Measurements from ENCODE around the gene PLEKHH1.

PLEKHH1 gene

GRCh38 chr14:67512463-67513310 is 20.4 kb upstream of the PLEKHH1 start:
- no peak for DNase-seq

- DNase-seq = no peak
Observed at GRCh38 chr14:67513631-67514108, 19.4 kb upstream of the PLEKHH1 start.

DNA sequence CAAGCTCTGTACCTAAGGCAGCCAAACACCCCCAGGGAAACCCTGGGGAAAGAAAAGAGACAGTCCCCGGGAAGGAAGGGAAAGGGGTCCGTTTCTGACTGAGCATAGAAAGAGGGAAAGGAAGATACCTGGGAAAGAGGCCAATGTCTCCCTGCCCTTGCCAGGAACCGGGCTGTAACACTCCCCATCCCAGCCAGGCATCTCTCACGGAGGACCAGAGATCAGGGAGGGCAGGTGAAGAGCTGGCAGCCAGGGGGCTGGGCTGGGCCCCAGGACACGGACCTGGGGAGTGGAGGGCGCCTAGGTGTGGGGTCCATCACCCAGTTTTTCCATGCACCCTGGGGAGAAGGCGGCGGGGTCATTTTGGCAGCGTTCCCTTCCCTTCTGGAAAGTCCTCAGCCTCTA is 18.9 kb upstream of the PLEKHH1 start:
- no peak for DNase-seq

DNA sequence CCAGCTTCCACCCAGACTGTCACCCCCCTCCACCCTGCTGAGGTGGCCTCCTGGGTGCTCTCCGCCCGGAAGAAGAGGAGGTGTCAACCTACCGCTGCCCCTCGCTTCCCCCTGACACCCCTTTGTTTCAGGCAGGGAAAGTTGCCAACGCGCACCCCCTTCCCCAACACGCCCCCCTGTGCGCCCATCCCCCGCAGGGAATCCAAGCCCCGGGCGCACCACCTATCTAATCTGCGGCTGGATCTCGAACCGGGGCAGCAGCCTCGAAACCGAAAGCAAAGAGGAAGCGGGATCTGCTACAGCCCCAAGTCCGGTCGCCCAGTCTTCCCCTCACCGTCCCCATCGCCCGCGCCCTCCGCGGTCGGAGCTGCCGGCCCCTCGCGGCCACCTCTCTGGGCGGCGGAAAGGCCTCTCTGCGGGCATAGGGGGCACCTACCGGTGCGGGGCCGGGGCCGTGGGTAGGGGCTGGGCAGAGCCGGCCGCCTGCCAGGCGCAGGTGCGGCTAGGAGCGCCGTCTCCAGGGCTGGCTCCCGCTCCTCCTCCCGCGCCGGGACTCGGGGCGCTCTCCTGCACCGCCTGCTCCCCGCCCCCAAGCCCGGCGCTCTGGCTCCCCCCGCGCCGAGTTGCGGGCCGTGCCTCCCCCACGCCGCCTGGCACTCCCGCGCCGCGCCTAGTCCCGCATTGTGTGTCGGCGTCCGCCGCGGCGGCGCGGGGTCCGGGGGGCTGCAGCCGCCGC is 18.3 kb upstream of the PLEKHH1 start:
- peak; percentile 31 for DNase-seq

DNA sequence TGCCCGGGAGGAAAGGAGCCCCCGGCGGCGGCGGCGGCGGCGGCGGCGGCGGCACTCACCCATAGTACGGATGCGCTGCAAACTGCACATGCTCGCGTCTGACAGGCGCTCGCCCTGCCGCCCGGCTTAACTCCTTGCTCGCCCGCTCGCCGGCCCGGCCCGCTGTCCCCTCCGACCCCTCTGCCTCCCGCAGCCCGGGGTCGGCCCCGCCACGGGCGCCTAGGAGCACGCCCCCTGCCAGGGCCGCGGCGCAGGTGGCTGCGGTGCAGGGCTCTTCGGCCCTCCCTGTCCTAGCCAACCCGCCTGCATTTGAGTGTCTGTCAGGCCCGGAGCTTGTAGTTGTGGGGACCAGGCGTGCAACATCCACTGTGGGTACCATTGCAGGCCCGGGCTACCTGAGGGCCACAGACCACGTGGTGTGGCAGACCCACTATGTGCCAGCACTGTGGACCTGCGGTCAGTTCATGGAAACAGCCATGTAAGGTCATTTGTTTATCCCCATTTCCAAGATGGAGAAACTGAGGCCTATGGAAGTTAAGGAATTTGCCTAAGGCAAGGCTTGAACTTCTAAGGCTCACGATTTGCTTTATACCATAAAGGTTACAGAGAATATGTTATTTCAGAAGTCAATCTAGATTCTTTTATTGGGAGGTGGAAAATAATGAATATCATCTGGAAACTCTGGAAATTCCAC is 17.6 kb upstream of the PLEKHH1 start:
- DNase-seq = peak; percentile 35

GRCh38 chr14:67516676-67517075 is 16.4 kb upstream of the PLEKHH1 start:
- no peak for DNase-seq

DNA sequence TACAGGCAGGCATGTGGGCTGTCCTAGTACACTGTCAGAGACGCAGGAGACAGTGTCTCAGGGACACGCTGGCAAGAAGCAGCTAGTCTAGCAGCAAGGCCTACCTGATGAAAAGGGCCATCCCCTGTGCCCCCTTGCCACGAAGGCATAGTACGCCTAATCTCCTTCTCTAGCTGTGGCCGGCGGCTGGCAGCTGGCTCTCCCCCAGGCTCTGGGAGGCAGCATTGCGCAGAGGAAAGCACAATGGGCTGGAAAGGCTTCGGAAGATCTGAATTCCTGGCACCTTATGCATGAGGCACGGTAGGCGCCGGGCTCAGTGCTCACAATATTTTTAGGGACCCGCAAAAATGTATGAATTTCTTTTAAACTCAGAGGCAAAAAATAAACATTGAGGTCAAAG is 16.0 kb upstream of the PLEKHH1 start:
- peak; percentile 51 for DNase-seq

DNA sequence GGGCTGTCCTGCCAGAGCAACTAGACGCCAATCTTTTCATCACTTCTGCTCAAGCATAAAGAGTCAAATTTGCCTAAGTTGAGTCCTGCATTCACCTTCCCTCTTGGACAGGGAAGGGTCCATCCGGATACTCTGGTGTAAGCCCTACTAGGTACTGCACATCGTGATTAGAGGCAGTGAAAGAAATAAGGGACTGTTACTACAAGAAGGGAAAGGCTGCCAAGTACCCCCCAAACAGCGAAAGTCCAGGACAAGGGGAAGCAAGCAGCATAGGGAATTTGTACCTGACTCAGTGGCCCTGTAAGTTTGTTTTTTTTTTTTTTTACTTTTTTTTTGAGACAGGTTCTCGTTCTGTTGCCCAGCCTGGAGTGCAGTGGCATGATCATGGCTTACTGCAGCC is 13.7 kb upstream of the PLEKHH1 start:
- DNase-seq = no peak

GRCh38 chr14:67520482-67520881 is 12.6 kb upstream of the PLEKHH1 start:
- no peak for DNase-seq

DNA sequence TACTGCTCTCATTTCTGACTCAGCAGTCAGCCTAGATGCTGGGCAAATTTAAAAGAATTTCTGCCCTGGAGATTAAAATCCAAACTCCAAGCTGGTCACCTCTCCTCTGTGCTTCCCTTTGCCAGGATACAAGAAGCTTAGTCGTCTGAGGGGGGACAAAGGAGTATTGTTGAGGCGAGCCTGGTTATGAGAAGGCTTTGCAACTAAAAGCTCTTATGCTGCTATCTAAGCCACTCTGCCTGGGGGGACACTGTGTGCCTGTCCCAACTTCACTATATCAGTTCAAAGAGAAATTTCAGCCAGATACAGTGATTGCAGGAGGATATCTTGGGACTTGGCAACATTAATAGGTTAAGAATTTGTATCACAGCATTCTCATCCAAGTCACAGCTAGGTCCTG is 10.8 kb upstream of the PLEKHH1 start:
- no peak for DNase-seq

DNA sequence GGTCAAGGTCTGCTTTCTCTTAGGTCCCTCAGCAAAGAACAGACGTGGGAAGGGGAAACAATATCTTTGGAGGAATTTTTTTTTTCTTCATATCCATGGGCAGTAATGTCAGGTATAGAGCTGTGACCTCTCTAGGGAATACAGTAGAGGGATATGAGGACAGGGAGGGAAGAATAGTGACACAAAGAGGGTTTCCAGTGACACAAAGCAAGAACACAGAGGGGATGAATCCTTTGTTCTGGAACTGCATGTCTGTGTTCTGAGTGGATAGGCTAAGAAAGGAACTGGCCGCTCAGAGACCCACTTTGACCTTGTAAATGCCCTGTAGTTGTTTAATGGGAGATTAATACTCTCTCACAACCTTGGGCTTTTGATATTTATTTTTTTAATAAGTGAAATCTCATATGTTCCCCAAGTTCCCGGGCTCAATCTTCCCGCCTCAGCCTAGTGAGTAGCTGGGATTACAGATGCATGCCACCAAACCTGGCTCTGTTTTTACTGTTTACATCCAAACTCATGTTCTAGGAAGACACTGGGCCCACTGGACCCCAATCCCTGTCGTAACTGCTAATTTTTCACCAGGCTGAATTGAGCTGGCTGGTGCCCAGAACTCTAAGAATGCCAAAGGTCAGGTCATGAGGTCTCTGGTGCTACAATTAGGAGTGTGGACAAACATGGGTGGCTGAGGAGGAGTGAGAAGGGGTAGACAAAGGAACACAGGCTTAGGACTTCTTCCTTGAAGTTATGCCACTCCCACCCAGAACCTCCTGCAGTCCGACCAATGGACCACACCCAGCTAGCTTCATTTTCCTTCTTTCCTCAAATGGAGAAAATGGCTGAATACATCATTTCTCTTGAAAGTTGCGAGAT is 9.1 kb upstream of the PLEKHH1 start:
- no peak for DNase-seq

DNA sequence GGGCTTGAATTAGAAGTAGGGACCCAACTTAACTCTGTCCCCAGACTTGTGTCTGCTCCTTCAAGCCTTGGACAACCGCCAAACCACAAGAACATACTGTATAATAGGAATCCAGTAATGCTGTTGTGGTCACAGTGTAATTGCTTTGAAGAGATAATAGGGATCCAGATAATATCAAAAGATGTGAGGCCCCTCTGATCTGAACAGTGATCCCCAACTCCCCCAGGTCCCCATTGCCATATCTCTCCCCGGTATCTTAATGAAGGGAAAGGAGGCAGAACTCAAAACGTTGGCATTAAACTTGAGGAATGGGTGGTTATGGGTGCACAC is 8.5 kb upstream of the PLEKHH1 start:
- DNase-seq = no peak

DNA sequence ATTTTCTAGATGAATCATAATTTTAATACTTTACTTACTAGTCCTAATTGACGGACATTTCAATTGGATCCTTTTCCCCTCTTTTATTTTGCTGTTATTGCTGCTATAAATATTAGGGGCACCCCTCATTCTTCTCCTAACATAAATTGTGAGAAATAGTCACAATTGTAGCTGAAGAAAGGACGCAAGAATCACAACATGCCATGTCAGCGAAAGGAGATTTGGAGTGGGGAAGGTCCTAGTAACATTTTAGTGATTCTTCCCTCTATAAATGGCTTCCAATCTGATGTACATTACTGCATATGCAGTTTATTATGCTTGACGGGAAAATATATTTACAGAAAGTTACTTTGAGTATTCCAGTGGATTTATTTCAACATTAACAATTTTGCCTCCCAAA is 7.7 kb upstream of the PLEKHH1 start:
- DNase-seq = no peak

DNA sequence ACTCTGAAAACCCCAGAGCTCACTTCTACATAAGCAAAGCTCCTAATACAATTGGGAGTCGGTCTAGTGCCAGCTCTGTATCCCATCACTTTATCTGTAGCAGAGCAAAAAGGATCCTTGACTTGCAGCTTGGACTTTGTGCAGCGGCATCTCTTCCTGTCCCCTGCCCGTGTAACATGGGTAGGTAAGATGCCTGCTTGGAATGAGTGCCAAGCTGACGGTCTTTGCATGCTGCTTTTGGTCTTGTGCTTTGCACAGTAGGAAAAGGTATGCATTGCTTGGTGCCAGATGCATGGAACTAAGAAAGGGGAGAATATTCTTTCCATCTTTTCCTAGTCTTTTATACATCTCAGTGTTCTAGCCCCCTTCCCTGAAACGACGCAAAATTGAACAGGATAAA is 6.9 kb upstream of the PLEKHH1 start:
- DNase-seq = no peak

- peak; percentile 78 for DNase-seq
Observed at GRCh38 chr14:67526676-67527459, 6.2 kb upstream of the PLEKHH1 start.

- no peak for DNase-seq
Observed at GRCh38 chr14:67527756-67528155, 5.3 kb upstream of the PLEKHH1 start.

DNA sequence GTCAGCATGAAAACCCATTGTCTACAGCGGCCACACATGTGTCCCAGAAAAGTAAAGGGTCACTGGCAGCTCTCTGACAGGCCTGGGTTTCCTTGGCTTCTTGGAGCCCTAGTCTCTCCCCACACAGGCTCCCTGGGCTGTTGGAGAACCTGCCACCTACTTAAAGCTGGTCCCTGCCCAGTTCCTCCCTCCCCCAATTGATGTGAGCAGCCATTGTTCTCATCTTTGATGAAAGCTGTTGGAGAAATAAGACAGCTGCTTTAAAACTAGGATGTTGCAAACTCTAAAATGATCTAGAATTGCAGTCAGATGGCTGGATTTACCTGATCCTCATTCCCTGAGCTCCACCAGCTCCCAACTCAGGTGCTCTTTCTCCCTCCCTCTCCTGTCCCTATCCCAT is 4.8 kb upstream of the PLEKHH1 start:
- DNase-seq = no peak

- DNase-seq = peak; percentile 4
Observed at GRCh38 chr14:67529947-67530935, 2.8 kb upstream of the PLEKHH1 start.

- DNase-seq = no peak
Observed at GRCh38 chr14:67532606-67532997, 488 bp upstream of the PLEKHH1 start.

DNA sequence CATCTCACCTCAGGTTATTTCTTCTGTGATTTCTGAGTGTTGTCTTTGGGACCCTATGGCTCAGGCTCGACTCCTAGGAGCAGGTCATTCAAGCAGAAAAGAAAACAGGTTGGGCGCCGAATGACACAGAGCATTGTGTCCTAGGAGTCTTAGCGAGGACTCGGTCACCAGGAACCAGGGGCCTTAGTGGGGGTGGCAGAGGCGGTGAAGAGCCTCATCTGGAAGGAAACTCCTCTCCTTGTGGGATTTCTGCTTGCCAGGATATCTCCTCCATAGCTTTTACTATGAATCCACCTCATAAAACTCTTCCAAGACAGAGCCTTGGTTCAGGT is 630 bp downstream of the PLEKHH1 start:
- peak; percentile 49 for DNase-seq

DNA sequence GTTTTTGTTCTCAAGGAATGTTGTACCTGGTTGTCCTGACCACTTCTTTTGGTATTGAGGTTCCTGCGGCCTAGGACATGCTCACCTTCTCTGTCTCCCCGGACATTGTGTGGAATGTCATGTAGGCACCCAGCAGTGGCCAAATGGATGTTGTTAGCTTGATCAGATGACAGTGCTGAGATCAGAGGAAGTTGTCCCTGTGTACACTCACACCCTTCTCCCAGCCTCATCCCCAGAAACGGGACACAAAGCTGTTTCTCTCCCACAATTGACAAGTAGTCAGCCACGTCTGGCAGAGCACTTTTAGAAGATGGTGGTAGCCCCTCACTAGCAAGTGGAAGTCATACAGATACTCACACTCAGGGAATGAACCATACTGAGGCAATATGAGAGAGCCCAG is 3.0 kb downstream of the PLEKHH1 start:
- no peak for DNase-seq

Data from NCI-H82 (cell line).